WTC11 (cell line): ENCODE data around the gene XRCC4. TPM values are rescaled to one million over a fixed set of nuclear protein-coding genes. Genes with fewer than 3 reads are reported as not detected.

ENCODE experiments used
- ATAC-seq: fragments of 200-7000 bp; cut with Tn5 transposase; 2 replicates; pipeline ENCODE4 v1.10.0; 2021; ENCODE audit warnings: mild to moderate bottlenecking, moderate library complexity
- CTCF ChIA-PET: fragments of 300-600 bp; sonication (Branson Sonifier 250); formaldehyde crosslinking; loops from one replicate; lab custom pipeline; 2021; ENCODE audit warnings: antibody characterized with exemption; lab: Charles Lee
- POLR2A ChIA-PET: fragments of 350-600 bp; sonication (Branson Sonifier 250); formaldehyde crosslinking; loops from one replicate; lab custom pipeline; 2021; ENCODE audit warnings: antibody characterized with exemption; lab: Charles Lee
- DNase-seq: peaks from one replicate; pipeline ENCODE4 v3.0.0; 2021; ENCODE audit warnings: low spot score
- H3K27ac Mint-ChIP-seq: 2 replicates; pipeline ENCODE4 v1.8.0; 2021; ENCODE audit warnings: mixed read lengths
- H3K27me3 Mint-ChIP-seq: 2 replicates; pipeline ENCODE4 v1.8.0; 2021; ENCODE audit warnings: low read depth, mild to moderate bottlenecking, moderate library complexity, mixed read lengths
- H3K36me3 Mint-ChIP-seq: 2 replicates; pipeline ENCODE4 v1.8.0; 2021; ENCODE audit warnings: mixed read lengths
- H3K4me1 Mint-ChIP-seq: 2 replicates; pipeline ENCODE4 v1.8.0; 2022; ENCODE audit warnings: mixed read lengths
- H3K4me3 Mint-ChIP-seq: 2 replicates; pipeline ENCODE4 v1.8.0; 2021; ENCODE audit warnings: mild to moderate bottlenecking, moderate library complexity, mixed read lengths
- H3K9me3 Mint-ChIP-seq: 2 replicates; pipeline ENCODE4 v1.8.0; 2021; ENCODE audit warnings: mixed read lengths
- GTF2I ChIP-seq: fragments of 250-450 bp; sonication (Bioruptor Pico); conservative IDR thresholded peaks from 2 replicates; pipeline ENCODE4 v1.4.0; 2021; ENCODE audit warnings: mild to moderate bottlenecking
- NR1H2 ChIP-seq: sonication (generic); formaldehyde crosslinking; IDR thresholded peaks from 2 replicates; pipeline ENCODE4 v1.9.0; 2021; ENCODE audit warnings: mild to moderate bottlenecking, moderate library complexity, missing genetic modification reagents
- ZNF416 ChIP-seq: fragments of 250-450 bp; sonication (Bioruptor Pico); IDR thresholded peaks from 2 replicates; pipeline ENCODE4 v1.9.0; 2021; ENCODE audit warnings: mild to moderate bottlenecking, inconsistent platforms
- total RNA-seq: library from RNA; stranded (reverse); gene quantifications from 3 replicates; pipeline ENCODE4 v1.2.3, GENCODE V29; 2021
- TF ChIP-seq, protein P1 (sequence below): sonication (generic); formaldehyde crosslinking; IDR thresholded peaks from 2 replicates; pipeline ENCODE4 v1.8.1; 2023; ENCODE audit warnings: mild to moderate bottlenecking, moderate library complexity, missing genetic modification reagents
- TF ChIP-seq, protein P2 (sequence below): sonication (generic); formaldehyde crosslinking; IDR thresholded peaks from 2 replicates; pipeline ENCODE4 v1.8.1; 2022; ENCODE audit warnings: low read depth, missing genetic modification reagents, borderline replicate concordance
- TF ChIP-seq, protein P3 (sequence below): sonication (generic); formaldehyde crosslinking; conservative IDR thresholded peaks from 2 replicates; pipeline ENCODE4 v1.8.1; 2022; ENCODE audit warnings: mild to moderate bottlenecking, missing genetic modification reagents
- TF ChIP-seq, protein P4 (sequence below): sonication (generic); formaldehyde crosslinking; IDR thresholded peaks from 2 replicates; pipeline ENCODE4 v1.8.0; 2022; ENCODE audit warnings: mild to moderate bottlenecking, missing genetic modification reagents
- TF ChIP-seq, protein P5 (sequence below): sonication (generic); formaldehyde crosslinking; IDR thresholded peaks from 2 replicates; pipeline ENCODE4 v1.8.1; 2022; ENCODE audit warnings: missing genetic modification reagents, borderline replicate concordance
- TF ChIP-seq, protein P6 (sequence below): sonication (generic); formaldehyde crosslinking; IDR thresholded peaks from 2 replicates; pipeline ENCODE4 v1.8.1; 2022; ENCODE audit warnings: low read depth, mild to moderate bottlenecking, moderate library complexity, missing genetic modification reagents, borderline replicate concordance
- TF ChIP-seq, protein P7 (sequence below): sonication (generic); formaldehyde crosslinking; IDR thresholded peaks from 2 replicates; pipeline ENCODE4 v1.8.1; 2023; ENCODE audit warnings: mild to moderate bottlenecking, missing genetic modification reagents, moderate library complexity
- TF ChIP-seq, protein P8 (sequence below): sonication (generic); formaldehyde crosslinking; IDR thresholded peaks from 2 replicates; pipeline ENCODE4 v1.8.1; 2023; ENCODE audit warnings: mild to moderate bottlenecking, missing genetic modification reagents, moderate library complexity
- TF ChIP-seq, protein P9 (sequence below): fragments of 250-450 bp; sonication (Bioruptor Pico); IDR thresholded peaks from 2 replicates; pipeline ENCODE4 v1.9.0; 2021; ENCODE audit warnings: mild to moderate bottlenecking

Gene XRCC4
- total RNA-seq, 1 experiment from 2014 or later = 13.5 TPM

DNA sequence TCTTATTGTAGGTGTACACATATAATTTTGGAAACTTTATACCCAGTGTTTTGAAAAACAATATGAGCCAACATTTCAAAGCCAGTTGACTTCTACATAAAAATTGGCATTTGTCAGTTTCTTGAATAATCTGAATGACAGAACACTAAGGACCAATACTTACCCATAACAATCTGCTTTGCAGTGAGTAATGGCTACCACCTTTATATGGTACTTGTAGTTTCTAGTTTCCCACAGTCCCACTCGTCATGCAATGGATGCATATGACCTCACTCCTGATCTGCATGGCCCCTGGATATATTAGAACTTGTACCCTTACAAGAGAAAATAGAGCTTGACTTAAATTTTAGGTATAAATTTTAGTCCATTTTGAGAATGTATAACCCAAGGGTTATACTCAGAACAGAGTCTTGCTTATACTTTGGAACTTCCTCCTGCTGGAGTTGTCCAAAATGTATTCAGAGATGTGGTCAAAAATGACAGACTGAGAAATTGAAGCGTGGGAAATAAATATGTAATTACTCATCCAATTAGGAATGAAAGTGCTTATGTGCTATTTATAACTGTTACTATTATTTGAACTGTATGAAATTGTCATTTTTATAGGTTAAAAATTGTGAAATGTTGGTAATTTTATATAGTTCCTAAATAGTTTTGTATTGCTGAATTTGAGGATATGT lies 19.5 kb downstream of the XRCC4 start:
- ATAC-seq (no peak), DNase-seq (no peak)
- ChIA-PET CTCF (no interaction called here), POLR2A (no interaction called here)
- 0 out of 2 replicates have a peak, but pooled peaks cover 2% of the 10 kb centered on the region for H3K27me3 Mint-ChIP-seq
- no peak overlapping the region for H3K27ac Mint-ChIP-seq
- TF ChIP-seq, protein P1, sequence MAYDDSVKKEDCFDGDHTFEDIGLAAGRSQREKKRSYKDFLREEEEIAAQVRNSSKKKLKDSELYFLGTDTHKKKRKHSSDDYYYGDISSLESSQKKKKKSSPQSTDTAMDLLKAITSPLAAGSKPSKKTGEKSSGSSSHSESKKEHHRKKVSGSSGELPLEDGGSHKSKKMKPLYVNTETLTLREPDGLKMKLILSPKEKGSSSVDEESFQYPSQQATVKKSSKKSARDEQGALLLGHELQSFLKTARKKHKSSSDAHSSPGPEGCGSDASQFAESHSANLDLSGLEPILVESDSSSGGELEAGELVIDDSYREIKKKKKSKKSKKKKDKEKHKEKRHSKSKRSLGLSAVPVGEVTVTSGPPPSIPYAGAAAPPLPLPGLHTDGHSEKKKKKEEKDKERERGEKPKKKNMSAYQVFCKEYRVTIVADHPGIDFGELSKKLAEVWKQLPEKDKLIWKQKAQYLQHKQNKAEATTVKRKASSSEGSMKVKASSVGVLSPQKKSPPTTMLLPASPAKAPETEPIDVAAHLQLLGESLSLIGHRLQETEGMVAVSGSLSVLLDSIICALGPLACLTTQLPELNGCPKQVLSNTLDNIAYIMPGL (CRISPR knock-in tag) = no peak
- TF ChIP-seq GTF2I = no peak
- TF ChIP-seq, protein P2, sequence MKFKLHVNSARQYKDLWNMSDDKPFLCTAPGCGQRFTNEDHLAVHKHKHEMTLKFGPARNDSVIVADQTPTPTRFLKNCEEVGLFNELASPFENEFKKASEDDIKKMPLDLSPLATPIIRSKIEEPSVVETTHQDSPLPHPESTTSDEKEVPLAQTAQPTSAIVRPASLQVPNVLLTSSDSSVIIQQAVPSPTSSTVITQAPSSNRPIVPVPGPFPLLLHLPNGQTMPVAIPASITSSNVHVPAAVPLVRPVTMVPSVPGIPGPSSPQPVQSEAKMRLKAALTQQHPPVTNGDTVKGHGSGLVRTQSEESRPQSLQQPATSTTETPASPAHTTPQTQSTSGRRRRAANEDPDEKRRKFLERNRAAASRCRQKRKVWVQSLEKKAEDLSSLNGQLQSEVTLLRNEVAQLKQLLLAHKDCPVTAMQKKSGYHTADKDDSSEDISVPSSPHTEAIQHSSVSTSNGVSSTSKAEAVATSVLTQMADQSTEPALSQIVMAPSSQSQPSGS = no peak
- TF ChIP-seq, protein P3, sequence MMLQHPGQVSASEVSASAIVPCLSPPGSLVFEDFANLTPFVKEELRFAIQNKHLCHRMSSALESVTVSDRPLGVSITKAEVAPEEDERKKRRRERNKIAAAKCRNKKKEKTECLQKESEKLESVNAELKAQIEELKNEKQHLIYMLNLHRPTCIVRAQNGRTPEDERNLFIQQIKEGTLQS (CRISPR knock-in tag) = no peak
- TF ChIP-seq, protein P4, sequence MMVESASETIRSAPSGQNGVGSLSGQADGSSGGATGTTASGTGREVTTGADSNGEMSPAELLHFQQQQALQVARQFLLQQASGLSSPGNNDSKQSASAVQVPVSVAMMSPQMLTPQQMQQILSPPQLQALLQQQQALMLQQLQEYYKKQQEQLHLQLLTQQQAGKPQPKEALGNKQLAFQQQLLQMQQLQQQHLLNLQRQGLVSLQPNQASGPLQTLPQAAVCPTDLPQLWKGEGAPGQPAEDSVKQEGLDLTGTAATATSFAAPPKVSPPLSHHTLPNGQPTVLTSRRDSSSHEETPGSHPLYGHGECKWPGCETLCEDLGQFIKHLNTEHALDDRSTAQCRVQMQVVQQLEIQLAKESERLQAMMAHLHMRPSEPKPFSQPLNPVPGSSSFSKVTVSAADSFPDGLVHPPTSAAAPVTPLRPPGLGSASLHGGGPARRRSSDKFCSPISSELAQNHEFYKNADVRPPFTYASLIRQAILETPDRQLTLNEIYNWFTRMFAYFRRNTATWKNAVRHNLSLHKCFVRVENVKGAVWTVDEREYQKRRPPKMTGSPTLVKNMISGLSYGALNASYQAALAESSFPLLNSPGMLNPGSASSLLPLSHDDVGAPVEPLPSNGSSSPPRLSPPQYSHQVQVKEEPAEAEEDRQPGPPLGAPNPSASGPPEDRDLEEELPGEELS (CRISPR knock-in tag) = no peak
- TF ChIP-seq, protein P5, sequence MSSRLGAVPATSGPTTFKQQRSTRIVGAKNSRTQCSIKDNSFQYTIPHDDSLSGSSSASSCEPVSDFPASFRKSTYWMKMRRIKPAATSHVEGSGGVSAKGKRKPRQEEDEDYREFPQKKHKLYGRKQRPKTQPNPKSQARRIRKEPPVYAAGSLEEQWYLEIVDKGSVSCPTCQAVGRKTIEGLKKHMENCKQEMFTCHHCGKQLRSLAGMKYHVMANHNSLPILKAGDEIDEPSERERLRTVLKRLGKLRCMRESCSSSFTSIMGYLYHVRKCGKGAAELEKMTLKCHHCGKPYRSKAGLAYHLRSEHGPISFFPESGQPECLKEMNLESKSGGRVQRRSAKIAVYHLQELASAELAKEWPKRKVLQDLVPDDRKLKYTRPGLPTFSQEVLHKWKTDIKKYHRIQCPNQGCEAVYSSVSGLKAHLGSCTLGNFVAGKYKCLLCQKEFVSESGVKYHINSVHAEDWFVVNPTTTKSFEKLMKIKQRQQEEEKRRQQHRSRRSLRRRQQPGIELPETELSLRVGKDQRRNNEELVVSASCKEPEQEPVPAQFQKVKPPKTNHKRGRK (CRISPR knock-in tag) = no peak
- TF ChIP-seq, protein P6, sequence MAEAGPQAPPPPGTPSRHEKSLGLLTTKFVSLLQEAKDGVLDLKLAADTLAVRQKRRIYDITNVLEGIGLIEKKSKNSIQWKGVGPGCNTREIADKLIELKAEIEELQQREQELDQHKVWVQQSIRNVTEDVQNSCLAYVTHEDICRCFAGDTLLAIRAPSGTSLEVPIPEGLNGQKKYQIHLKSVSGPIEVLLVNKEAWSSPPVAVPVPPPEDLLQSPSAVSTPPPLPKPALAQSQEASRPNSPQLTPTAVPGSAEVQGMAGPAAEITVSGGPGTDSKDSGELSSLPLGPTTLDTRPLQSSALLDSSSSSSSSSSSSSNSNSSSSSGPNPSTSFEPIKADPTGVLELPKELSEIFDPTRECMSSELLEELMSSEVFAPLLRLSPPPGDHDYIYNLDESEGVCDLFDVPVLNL (CRISPR knock-in tag) = no peak
- TF ChIP-seq, protein P7, sequence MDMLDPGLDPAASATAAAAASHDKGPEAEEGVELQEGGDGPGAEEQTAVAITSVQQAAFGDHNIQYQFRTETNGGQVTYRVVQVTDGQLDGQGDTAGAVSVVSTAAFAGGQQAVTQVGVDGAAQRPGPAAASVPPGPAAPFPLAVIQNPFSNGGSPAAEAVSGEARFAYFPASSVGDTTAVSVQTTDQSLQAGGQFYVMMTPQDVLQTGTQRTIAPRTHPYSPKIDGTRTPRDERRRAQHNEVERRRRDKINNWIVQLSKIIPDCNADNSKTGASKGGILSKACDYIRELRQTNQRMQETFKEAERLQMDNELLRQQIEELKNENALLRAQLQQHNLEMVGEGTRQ (CRISPR knock-in tag) = no peak
- TF ChIP-seq ZNF416 (CRISPR knock-in tag) = no peak
- no peak for TF ChIP-seq NR1H2 (CRISPR knock-in tag)
- TF ChIP-seq, protein P8, sequence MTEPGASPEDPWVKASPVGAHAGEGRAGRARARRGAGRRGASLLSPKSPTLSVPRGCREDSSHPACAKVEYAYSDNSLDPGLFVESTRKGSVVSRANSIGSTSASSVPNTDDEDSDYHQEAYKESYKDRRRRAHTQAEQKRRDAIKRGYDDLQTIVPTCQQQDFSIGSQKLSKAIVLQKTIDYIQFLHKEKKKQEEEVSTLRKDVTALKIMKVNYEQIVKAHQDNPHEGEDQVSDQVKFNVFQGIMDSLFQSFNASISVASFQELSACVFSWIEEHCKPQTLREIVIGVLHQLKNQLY (CRISPR knock-in tag) = no peak
- TF ChIP-seq, protein P9, sequence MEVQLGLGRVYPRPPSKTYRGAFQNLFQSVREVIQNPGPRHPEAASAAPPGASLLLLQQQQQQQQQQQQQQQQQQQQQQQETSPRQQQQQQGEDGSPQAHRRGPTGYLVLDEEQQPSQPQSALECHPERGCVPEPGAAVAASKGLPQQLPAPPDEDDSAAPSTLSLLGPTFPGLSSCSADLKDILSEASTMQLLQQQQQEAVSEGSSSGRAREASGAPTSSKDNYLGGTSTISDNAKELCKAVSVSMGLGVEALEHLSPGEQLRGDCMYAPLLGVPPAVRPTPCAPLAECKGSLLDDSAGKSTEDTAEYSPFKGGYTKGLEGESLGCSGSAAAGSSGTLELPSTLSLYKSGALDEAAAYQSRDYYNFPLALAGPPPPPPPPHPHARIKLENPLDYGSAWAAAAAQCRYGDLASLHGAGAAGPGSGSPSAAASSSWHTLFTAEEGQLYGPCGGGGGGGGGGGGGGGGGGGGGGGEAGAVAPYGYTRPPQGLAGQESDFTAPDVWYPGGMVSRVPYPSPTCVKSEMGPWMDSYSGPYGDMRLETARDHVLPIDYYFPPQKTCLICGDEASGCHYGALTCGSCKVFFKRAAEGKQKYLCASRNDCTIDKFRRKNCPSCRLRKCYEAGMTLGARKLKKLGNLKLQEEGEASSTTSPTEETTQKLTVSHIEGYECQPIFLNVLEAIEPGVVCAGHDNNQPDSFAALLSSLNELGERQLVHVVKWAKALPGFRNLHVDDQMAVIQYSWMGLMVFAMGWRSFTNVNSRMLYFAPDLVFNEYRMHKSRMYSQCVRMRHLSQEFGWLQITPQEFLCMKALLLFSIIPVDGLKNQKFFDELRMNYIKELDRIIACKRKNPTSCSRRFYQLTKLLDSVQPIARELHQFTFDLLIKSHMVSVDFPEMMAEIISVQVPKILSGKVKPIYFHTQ (CRISPR knock-in tag) = no peak
- no peak overlapping the region for H3K4me3 Mint-ChIP-seq
- H3K9me3 Mint-ChIP-seq = peaks cover 27% of the 10 kb centered on the region
- H3K36me3 Mint-ChIP-seq = peaks cover 31% of the 10 kb centered on the region
- H3K4me1 Mint-ChIP-seq = peaks cover 19% of the 10 kb centered on the region
